Gastrocnemius medialis (tissue), 4 donors: ENCODE data around the gene SHANK3. TPM values are rescaled to one million over a fixed set of nuclear protein-coding genes. Genes with fewer than 3 reads are reported as not detected.

ENCODE experiments used
- ATAC-seq, 2 donors: fragments of 150-250 bp; one replicate each; pipeline ENCODE4 v1.9.1; 2016
- DNase-seq, 2 donors: peaks; one replicate each; pipeline ENCODE4 v3.0.0-alpha.2; 2019
- H3K27ac ChIP-seq, 4 donors: fragments of 200-600 bp; sonication (generic); 1 replicate in 1 of 4; 2 replicates in 3 of 4; pipeline ENCODE4 v1.5.1; 2016 to 2018; ENCODE audit warnings: mild to moderate bottlenecking in 2 of 4, moderate library complexity in 1 of 4
- H3K27me3 ChIP-seq, 3 donors: fragments of 200-600 bp; sonication (generic) in 2 of 3; 1 replicate in 1 of 3; 2 replicates in 2 of 3; pipeline versions ENCODE4 v1.5.1 to v1.6.0; 2016 to 2019; ENCODE audit warnings: mild to moderate bottlenecking in 1 of 3, moderate library complexity in 1 of 3
- H3K36me3 ChIP-seq, 2 donors: fragments of 200-600 bp; sonication (generic) in 1 of 2; one replicate each; pipeline ENCODE4 v1.5.1; 2017 to 2018
- H3K4me1 ChIP-seq, 2 donors: fragments of 200-600 bp; sonication (generic) in 1 of 2; one replicate each; pipeline ENCODE4 v1.5.1; 2016 to 2017; ENCODE audit warnings: mild to moderate bottlenecking in 2 of 2
- H3K4me3 ChIP-seq, 4 donors: fragments of 200-600 bp; sonication (generic) in 3 of 4; 1 replicate in 1 of 4; 2 replicates in 3 of 4; pipeline ENCODE4 v1.5.1; 2016 to 2019; ENCODE audit warnings: mild to moderate bottlenecking in 2 of 4
- H3K9me3 ChIP-seq, 3 donors: fragments of 200-600 bp; sonication (generic) in 2 of 3; 1 replicate in 1 of 3; 2 replicates in 2 of 3; pipeline ENCODE4 v1.5.1; 2016 to 2019
- POLR2A ChIP-seq, 2 donors: fragments of 450-650 bp; IDR thresholded peaks; one replicate each; pipeline ENCODE4 v1.6.1; 2017; ENCODE audit warnings: antibody characterized with exemption in 2 of 2, mild to moderate bottlenecking in 2 of 2, moderate library complexity in 2 of 2
- in situ Hi-C, 4 donors: fragments of 200-750 bp; cut with MboI; loops; one replicate each; pipeline versions ENCODE4 v1.15.0 to v1.8.0; 2017; ENCODE audit warnings: low sequenced_read_pairs in 4 of 4
- intact Hi-C: fragments of 100-400 bp; cut with DNase I; formaldehyde crosslinking; loops from one replicate; pipeline ENCODE4 v1.15.1; 2023; ENCODE audit warnings: low total_unique reads
- total RNA-seq, 4 donors: library from RNA; depleted of rRNA; stranded (reverse); fragments of >200 nt; gene quantifications; one replicate each; pipeline versions ENCODE4 v1.1.0 to v1.2.3, GENCODE V29; 2016
- TF ChIP-seq, protein P1 (sequence below), 5 experiments: fragments of 450-650 bp in 3 of 5; fragments of 200-600 bp in 2 of 5; sonication (generic) in 2 of 5; IDR thresholded peaks in 4 of 5; conservative IDR thresholded peaks in 1 of 5; 1 replicate in 4 of 5; 2 replicates in 1 of 5; pipeline ENCODE4 v1.5.1; 2016 to 2019; ENCODE audit warnings: antibody characterized with exemption in 5 of 5, mild to moderate bottlenecking in 3 of 5, moderate library complexity in 3 of 5

Gene SHANK3
- total RNA-seq, 4 donors from 2014 or later: 3.8 to 9.8 (median 5.1) TPM

DNA sequence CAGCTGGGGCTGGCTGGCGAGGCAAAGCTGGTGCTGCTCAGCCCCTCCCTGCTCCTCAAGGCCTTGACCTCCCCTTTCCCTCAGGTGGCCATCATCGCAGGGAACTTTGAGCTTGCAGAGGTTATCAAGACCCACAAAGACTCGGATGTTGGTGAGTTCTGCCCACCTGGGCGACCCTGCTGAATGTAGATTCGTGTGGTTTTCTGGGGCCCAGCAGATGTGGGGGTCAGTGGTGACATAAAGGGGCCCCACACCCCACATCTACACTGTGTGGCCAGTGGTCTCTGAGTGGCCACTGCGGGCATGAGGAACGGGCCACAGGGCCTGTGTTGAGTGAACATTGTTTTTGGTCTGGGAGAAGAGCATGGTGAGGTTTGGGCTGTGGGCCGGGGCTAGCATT lies 11.9 kb downstream of the SHANK3 start:
- TF ChIP-seq, protein P1, sequence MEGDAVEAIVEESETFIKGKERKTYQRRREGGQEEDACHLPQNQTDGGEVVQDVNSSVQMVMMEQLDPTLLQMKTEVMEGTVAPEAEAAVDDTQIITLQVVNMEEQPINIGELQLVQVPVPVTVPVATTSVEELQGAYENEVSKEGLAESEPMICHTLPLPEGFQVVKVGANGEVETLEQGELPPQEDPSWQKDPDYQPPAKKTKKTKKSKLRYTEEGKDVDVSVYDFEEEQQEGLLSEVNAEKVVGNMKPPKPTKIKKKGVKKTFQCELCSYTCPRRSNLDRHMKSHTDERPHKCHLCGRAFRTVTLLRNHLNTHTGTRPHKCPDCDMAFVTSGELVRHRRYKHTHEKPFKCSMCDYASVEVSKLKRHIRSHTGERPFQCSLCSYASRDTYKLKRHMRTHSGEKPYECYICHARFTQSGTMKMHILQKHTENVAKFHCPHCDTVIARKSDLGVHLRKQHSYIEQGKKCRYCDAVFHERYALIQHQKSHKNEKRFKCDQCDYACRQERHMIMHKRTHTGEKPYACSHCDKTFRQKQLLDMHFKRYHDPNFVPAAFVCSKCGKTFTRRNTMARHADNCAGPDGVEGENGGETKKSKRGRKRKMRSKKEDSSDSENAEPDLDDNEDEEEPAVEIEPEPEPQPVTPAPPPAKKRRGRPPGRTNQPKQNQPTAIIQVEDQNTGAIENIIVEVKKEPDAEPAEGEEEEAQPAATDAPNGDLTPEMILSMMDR (IDR thresholded peaks at IDR 0.05 in 4 of 5, conservative IDR thresholded peaks at IDR 0.05 in 1 of 5): no peak
- TF ChIP-seq POLR2A (IDR thresholded peaks at IDR 0.05): no peak
- Histone ChIP-seq H3K27ac (peak overlapping the region in 1 of 4 donors; percentile 1), H3K36me3 (no peaks in the 10 kb centered on the region), H3K27me3 (peaks cover 6 to 11% (median 9%) of the 10 kb centered on the region in 3 donors), H3K4me3 (no peak overlapping the region), H3K9me3 (no peaks in the 10 kb centered on the region), H3K4me1 (no peaks in the 10 kb centered on the region)
- in situ Hi-C loops (no loop called here), intact Hi-C loops (no loop called here)
- DNase-seq: no peak
- no peak for ATAC-seq

DNA sequence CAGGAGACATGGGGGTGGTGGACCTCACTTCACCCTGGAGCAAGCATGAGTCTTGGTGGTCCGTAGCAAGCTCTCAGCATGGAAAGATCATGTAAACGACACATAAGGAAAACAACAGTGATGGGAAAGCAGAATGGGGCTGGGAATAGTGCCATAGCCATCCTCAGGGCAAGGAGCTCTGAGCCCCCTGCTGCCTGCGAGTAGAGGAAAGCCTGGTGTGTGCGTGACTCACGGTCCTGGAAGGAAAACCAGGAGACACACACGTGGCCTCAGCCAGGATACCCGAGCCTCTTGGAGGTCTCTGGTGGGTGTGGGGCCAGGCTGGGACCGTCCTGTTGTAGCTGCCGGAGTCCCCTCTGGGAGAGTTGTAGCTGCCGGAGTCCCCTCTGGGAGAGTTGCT lies 12.4 kb downstream of the SHANK3 start:
- ATAC-seq (no peak), DNase-seq (no peak)
- Histone ChIP-seq H3K27ac (no peak overlapping the region), H3K36me3 (no peaks in the 10 kb centered on the region), H3K27me3 (peaks cover 6 to 11% (median 9%) of the 10 kb centered on the region in 3 donors), H3K9me3 (no peaks in the 10 kb centered on the region), H3K4me1 (no peaks in the 10 kb centered on the region), H3K4me3 (no peak overlapping the region)
- in situ Hi-C loops: no loop called here
- TF ChIP-seq POLR2A (IDR thresholded peaks at IDR 0.05): no peak
- TF ChIP-seq, protein P1 (IDR thresholded peaks at IDR 0.05 in 4 of 5, conservative IDR thresholded peaks at IDR 0.05 in 1 of 5): no peak
- intact Hi-C loops: no loop called here

DNA sequence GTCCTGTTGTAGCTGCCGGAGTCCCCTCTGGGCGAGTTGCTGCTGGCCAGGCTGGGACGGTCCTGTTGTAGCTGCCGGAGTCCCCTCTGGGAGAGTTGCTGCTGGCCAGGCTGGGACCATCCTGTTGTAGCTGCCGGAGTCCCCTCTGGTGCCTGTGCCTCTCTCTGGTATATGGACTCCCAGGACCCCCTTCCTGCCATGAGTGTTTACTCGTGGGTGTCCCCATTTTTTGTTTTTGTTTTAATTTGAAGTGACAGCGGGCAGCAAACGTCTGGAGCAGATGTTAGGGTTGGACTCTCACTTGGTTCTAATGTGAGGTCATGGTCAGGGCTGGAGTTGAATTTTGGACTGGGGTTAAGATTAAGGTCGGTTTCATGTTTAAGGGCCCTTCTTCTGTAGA lies 14.2 kb downstream of the SHANK3 start:
- no peaks in the 10 kb centered on the region for H3K36me3 ChIP-seq
- DNase-seq: no peak
- TF ChIP-seq, protein P1 (IDR thresholded peaks at IDR 0.05 in 4 of 5, conservative IDR thresholded peaks at IDR 0.05 in 1 of 5): no peak
- no peak for TF ChIP-seq POLR2A (IDR thresholded peaks at IDR 0.05)
- H3K4me1 ChIP-seq: no peaks in the 10 kb centered on the region
- no peaks in the 10 kb centered on the region for H3K9me3 ChIP-seq
- peaks cover 6 to 11% (median 9%) of the 10 kb centered on the region in 3 donors for H3K27me3 ChIP-seq
- H3K4me3 ChIP-seq: no peak overlapping the region
- in situ Hi-C loops: no loop called here
- no peak for ATAC-seq
- intact Hi-C loops: no loop called here
- no peak overlapping the region for H3K27ac ChIP-seq

DNA sequence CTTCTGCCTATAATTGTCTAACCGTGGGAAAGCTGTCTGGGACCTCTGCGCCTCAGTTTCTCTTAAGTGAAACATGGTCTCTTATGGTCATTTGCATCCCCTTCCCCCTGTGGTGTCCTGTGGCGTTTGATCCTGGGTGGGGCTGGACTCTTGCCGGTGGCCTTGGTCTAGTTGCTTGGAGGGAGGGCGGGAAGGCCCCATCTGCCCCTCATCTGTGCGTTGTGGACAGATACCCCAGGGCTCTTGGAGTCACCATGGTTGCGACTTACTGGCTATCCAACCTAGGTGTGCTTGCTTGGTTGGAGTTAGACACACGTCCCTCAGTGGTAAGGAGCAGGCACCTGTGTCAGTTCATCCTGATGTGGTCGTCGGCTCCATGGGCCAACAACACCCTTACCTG lies 15.2 kb downstream of the SHANK3 start:
- Histone ChIP-seq H3K27me3 (peaks cover 6 to 11% (median 9%) of the 10 kb centered on the region in 3 donors), H3K4me1 (no peaks in the 10 kb centered on the region), H3K36me3 (no peaks in the 10 kb centered on the region), H3K9me3 (no peaks in the 10 kb centered on the region), H3K27ac (no peak overlapping the region), H3K4me3 (no peak overlapping the region)
- in situ Hi-C loops (no loop called here), intact Hi-C loops (no loop called here)
- ATAC-seq (no peak), DNase-seq (no peak)
- TF ChIP-seq, protein P1 (IDR thresholded peaks at IDR 0.05 in 4 of 5, conservative IDR thresholded peaks at IDR 0.05 in 1 of 5): no peak
- TF ChIP-seq POLR2A (IDR thresholded peaks at IDR 0.05): no peak

DNA sequence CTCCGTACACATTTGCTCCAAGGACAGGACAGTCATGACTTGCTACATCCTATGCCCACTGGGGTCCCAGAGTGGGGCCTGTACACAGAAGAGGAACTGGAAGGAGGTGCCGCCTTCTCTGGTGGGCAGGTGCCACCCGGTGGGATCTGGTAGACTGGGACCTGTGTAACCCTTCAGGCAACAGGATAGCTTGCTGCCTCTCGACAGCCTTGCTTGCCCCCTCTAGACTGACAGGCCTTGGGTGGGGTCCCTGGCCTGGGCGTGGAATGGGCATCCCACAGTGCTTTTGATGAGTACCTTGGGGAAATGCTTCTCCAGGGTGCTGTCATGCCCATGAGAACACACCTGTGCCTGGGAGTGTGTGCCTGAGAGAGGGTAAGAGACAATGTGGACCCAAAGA lies 15.8 kb downstream of the SHANK3 start:
- Histone ChIP-seq H3K4me3 (no peak overlapping the region), H3K27me3 (peaks cover 6 to 11% (median 9%) of the 10 kb centered on the region in 3 donors), H3K4me1 (no peaks in the 10 kb centered on the region), H3K9me3 (no peaks in the 10 kb centered on the region), H3K27ac (no peak overlapping the region), H3K36me3 (no peaks in the 10 kb centered on the region)
- ATAC-seq: no peak
- in situ Hi-C loops (no loop called here), intact Hi-C loops (no loop called here)
- TF ChIP-seq, protein P1 (IDR thresholded peaks at IDR 0.05 in 4 of 5, conservative IDR thresholded peaks at IDR 0.05 in 1 of 5): no peak
- TF ChIP-seq POLR2A (IDR thresholded peaks at IDR 0.05): no peak
- DNase-seq: no peak
